ENCODE data around the gene SH3RF2.
"Not testable (repeated sequence)": the region's sequence is repeated elsewhere in the genome, so short reads cannot be mapped to it uniquely, and the experiment has no call there.

SH3RF2 gene
- 0 to 0.27 (median 0.06) reads per million in 18 experiments for total RNA-seq

GRCh38 chr5:145936401-145937131 lies at the start of gene SH3RF2:
Gene SH3RF2 (plus strand): TSS chr5:145936578. CDS start chr5:145937929, 1,351 bp downstream.
- DNase-seq = no peak

DNA sequence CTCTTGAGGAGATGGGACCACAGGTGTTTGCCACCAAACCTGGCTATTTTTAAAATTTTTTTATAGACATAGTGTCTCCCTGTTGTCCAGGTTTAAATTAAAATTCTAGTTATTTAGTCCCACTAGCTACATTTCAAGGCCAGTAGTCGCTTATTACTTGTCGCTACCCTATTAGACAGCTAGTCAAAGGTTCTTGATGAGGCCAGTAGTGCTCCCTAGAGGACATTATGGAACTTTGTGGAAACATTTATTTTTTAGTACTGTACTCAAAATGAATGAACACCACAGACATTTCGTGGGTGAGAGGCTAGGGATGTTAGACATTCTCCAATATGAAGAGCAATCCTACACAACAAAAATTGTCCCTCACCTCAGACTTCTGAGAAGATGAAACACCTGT lies 49.2 kb upstream of the SH3RF2 start:
- DNase-seq = no peak

GRCh38 chr5:145887976-145888574 lies 48.3 kb upstream of the SH3RF2 start:
- DNase-seq = peak; percentile 22 to 45

- DNase-seq = no peak
Observed at GRCh38 chr5:145889611-145890010, 46.8 kb upstream of the SH3RF2 start.

DNA sequence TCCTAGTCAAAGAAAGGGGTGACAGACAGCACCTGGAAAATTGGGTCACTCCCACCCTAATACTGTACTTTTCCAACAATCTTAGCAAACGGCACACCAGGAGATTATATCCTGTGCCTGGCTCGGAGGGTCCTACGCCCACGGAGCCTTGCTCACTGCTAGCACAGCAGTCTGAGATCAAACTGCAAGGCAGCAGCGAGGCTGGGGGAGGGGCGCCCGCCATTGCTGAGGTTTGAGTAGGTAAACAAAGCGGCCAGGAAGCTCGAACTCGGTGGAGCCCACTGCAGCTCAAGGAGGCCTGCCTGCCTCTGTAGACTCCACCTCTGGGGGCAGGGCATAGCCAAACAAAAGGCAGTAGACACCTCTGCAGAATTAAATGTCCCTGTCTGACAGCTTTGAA lies 45.0 kb upstream of the SH3RF2 start:
- not testable (repeated sequence) for DNase-seq

GRCh38 chr5:145898171-145898570 lies 38.2 kb upstream of the SH3RF2 start:
- DNase-seq = no peak

GRCh38 chr5:145902421-145902820 lies 34.0 kb upstream of the SH3RF2 start:
- DNase-seq = no peak

DNA sequence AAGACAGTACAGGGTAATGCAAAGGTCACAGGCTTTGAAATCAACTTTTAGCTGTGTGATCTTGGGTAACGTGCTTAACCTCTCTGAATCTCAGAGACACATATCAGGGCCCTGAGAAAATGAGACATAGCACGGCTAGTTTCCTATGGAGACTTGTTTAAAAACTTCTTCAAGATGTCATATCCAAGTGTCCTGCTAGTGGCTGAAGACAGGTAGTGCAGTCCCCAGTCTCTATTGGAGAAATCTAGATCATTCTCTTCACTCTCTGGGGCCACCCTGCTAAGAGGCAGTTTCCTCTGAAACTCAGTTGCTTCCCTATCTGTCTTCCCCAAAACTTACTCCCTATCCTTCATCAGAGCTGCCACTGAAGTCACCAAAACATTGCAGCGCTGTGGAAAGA lies 33.3 kb upstream of the SH3RF2 start:
- DNase-seq = peak in 1 of 2 donors; percentile 17

GRCh38 chr5:145903867-145904266 lies 32.5 kb upstream of the SH3RF2 start:
- no peak for DNase-seq

DNA sequence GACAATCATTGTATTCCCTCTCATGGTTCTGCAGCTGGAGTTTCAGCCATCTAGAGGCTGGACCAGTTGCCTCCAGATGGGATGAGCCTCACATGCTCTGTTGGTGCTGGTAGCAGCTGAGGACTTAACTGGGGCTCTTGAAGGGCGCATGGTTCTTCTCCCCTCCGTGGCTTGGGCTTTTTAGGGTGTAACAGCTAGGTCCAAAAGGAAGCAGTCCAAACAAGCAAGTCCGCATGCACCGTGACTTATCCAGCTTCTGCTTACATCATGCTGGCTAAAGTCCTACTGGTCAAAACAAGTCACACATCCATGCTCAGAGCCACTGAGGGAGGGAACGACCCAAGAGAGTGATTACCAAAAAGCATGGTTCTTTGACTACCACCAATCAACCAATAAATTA lies 31.6 kb upstream of the SH3RF2 start:
- DNase-seq = no peak

GRCh38 chr5:145906401-145906800 lies 30.0 kb upstream of the SH3RF2 start:
- DNase-seq = no peak

DNA sequence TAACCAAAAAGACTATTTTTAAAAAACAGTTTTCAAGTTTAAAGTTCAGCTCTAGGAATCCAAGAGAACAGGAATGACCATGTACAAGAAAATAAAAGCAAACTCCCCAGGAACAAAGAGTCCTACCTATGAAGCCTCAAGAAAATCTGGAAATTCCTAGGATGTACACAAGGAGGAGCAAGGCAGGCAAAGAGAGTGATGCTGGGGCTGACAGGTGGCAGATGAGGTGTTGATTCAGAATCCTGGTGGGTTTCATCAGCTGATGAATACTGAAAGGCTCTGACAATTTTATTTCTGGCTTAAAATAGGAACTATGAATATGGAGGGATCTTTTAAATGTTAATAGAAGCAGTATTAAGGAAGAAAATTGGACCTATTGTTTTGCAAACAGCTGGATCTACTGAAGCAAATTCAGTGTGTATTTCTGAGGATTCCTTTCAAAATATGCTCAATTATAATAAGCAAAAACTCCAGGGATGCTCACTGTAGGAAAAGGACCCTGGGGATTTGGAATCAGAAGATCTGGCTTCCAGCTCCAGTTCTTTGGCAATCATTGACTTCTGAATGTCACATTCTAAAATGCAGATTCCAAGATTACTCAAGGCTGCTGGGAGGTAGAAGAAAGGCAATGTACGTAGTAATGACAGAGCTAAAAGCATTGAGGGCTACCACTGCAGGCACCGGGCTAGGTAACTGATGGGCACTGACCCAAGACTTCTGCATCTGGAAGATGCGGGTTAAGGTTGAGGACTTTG lies 28.0 kb upstream of the SH3RF2 start:
- DNase-seq = no peak

GRCh38 chr5:145911164-145911563 lies 25.2 kb upstream of the SH3RF2 start:
- no peak for DNase-seq

- DNase-seq = no peak
Observed at GRCh38 chr5:145912019-145912418, 24.4 kb upstream of the SH3RF2 start.

- DNase-seq = no peak
Observed at GRCh38 chr5:145912594-145912993, 23.8 kb upstream of the SH3RF2 start.

DNA sequence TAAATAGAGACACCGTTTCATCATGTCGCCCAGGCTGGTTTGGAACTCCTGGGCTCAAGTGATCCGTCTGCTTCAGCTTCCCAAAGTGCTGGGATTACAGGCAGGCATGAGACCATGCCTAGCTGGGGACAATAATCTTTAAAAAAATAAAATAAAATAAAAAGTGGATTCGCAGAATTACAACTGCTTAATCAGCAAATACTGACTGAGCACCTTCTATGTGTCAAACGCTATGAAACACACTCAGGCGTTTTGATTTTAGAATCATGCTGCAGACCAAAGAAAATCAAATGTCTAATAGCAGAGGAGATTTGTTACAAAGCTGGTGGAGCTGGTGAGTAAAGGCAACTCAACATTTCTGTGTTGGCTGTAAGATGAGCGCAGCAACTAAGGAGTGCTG lies 22.7 kb upstream of the SH3RF2 start:
- DNase-seq = no peak

- DNase-seq = peak in 1 of 2 donors; percentile 13
Observed at GRCh38 chr5:145915970-145916638, 20.3 kb upstream of the SH3RF2 start.

GRCh38 chr5:145917288-145917687 lies 19.1 kb upstream of the SH3RF2 start:
- DNase-seq = no peak

DNA sequence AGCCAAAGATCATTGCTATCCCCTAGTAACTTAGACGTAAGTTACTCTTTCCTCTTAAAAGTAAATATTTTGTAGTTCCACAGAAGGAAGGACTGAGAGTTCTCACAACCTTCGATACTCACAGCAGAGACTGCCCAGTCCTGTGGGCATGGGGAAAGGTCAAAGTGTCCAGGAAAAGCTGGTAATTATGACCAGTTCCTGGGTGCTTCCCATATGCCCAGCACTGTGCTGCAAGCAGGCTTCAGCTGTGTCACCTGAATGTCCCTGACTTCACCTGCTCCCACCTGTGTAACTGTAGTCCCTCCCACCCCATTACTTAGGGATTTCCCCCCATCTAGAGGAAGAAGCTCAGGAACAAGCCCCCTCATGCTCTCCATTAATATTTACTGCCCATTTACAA lies 18.0 kb upstream of the SH3RF2 start:
- DNase-seq = no peak

- DNase-seq = no peak
Observed at GRCh38 chr5:145919413-145919812, 17.0 kb upstream of the SH3RF2 start.

DNA sequence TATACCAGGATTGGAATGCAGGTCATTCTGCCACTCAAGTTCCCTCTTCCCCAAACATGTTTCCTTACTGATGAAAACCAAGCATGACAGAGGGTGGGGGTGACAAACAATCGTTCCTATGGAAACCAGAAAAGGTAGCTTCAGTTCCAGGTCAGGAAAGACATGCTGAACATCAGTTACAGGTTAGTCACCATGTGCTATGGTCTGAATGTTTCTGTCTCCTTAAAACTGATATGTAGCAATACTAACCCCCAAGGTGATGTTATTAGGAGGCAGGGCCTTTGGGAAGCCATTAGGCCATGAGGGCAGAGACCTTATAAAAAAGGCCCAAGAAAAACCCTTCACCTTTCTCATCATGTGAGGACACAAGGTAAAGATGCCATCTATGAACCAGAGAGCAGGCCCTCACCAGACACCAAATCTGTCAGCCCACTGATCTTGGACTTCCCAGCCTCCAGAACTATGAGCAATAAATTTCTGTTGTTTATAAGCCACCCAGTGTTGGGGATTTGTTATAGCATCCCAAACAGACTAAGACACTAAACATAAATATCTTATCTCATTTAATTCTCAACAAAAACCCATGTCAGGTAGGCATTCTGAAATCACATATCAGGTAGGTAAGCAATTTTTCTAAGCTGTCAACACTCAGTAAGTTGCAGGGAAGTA lies 15.7 kb upstream of the SH3RF2 start:
- no peak for DNase-seq

- DNase-seq = no peak
Observed at GRCh38 chr5:145921211-145921610, 15.2 kb upstream of the SH3RF2 start.

- DNase-seq = no peak
Observed at GRCh38 chr5:145922059-145922458, 14.3 kb upstream of the SH3RF2 start.

Data from inflammatory macrophage (primary cell).